Right lobe of liver (tissue), 6 donors: Measurements from ENCODE around the gene ASB4. TPM values are rescaled to one million over a fixed set of nuclear protein-coding genes. Genes with fewer than 3 reads are reported as not detected.
A peak's percentile ranks its signal among the peaks of the same experiment; 100 is the strongest.

Experiments
- ATAC-seq, 4 donors: fragments of 200-7000 bp; cut with Tn5 transposase; one replicate each; pipeline ENCODE4 v1.9.1; 2020; ENCODE audit warnings: mild to moderate bottlenecking in 4 of 4, moderate library complexity in 4 of 4
- DNase-seq, 3 donors: peaks; one replicate each; pipeline ENCODE4 v3.0.0-alpha.2; 2020
- H3K27ac ChIP-seq, 3 donors: fragments of 200-600 bp; one replicate each; pipeline ENCODE4 v1.8.0; 2022
- H3K27me3 ChIP-seq, 2 donors: fragments of 200-600 bp; one replicate each; pipeline ENCODE4 v1.8.0; 2022
- H3K36me3 ChIP-seq, 4 donors: fragments of 200-600 bp; sonication (generic) in 1 of 4; one replicate each; pipeline versions ENCODE4 v1.5.1 to v1.8.0; 2017 to 2022; ENCODE audit warnings: control low read depth in 1 of 4
- H3K4me1 ChIP-seq, 4 donors: fragments of 200-600 bp; sonication (generic) in 1 of 4; one replicate each; pipeline versions ENCODE4 v1.5.1 to v1.8.0; 2017 to 2022; ENCODE audit warnings: control low read depth in 1 of 4
- H3K4me3 ChIP-seq, 3 donors: fragments of 200-600 bp; one replicate each; pipeline ENCODE4 v1.8.0; 2022
- H3K9me3 ChIP-seq, 4 donors: fragments of 200-600 bp; sonication (generic) in 1 of 4; one replicate each; pipeline versions ENCODE4 v1.5.1 to v1.8.0; 2017 to 2022; ENCODE audit warnings: control low read depth in 1 of 4
- POLR2A ChIP-seq: fragments of 450-650 bp; IDR thresholded peaks from one replicate; pipeline ENCODE4 v1.6.1; 2017; ENCODE audit warnings: antibody characterized with exemption, mild to moderate bottlenecking
- WGBS: methylation state at CpG from one replicate; pipeline ENCODE4 v1.1.6; 2018; ENCODE audit warnings: low coverage, low lambda C conversion rate; ENCODE audit not compliant: insufficient coverage; ENCODE audit errors: missing lambda C conversion rate; 5-methylcytosine and 5-hydroxymethylcytosine counted together
- intact Hi-C, 2 donors: fragments of 100-400 bp; cut with DNase I; formaldehyde crosslinking; loops; one replicate each; pipeline versions ENCODE4 v1.11.2 to v1.14.1; 2022
- total RNA-seq, 6 experiments: library from RNA; depleted of rRNA in 2 of 6; stranded (reverse); fragments of >200 nt in 2 of 6; fragmentation: NEBNext Ultra II Directional in 3 of 6; extraction: Animal tissue kit (Norgen Biotek cat#: 25700) in 3 of 6; gene quantifications; one replicate each; pipeline versions ENCODE4 v1.1.0 to v1.2.4, GENCODE V29; 2016 to 2023
- TF ChIP-seq, protein P1 (sequence below), 4 donors: fragments of 200-600 bp in 3 of 4; fragments of 450-650 bp in 1 of 4; IDR thresholded peaks; one replicate each; pipeline versions ENCODE4 v1.5.1 to v1.8.0; 2016 to 2022; ENCODE audit warnings: antibody characterized with exemption in 4 of 4, mild to moderate bottlenecking in 2 of 4
- donor health status: DM: no; HTN: yes; CAD: no.
- donor health status: DM: no; HTN: no; CAD: no.
- donor health status: DM: no; HTN: no; CAD: no.
- donor health status: DM: no; HTN: yes; CAD: no.
- donor health status: DM: no; HTN: yes; CAD: no.

Gene ASB4
- total RNA-seq, 6 experiments from 2014 or later: 0.29 to 3.4 (median 0.49) TPM; not detected in 1

DNA sequence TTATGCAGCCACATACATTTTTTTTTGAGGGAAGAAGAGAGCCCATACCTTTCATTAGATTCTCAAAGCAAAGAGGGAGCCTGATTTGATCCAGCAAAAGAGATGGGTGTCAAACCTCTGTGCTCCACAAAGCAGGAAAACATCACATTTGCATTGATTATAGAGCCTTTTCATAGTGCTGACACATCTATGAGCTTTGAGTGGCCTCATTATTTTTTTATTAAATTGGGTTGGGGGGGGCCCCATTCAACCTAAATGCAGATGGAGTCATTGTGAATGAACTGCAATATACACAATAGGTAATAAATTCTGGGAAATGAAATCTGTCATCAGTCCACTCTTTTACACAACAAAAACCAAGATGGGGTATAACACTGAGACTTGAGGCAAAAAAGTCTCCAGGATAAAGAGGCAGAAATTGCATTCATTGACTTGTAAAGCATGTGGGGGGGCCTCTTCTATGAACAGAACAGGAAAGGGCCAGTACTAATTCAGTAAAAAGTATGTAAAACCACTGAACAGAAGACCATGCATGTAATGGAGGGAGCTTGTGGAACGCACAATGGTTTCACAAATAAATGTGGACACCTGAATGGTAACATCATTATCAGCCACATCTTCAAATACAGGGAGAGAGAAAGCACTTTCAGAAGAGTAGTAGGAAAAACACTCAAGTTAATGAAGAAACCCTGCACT lies 17.7 kb upstream of the ASB4 start:
- intact Hi-C loops: no loop called here
- Histone ChIP-seq H3K9me3 (no peaks in the 10 kb centered on the region), H3K36me3 (no peaks in the 10 kb centered on the region), H3K4me1 (peaks cover 0 to 10% (median 4%) of the 10 kb centered on the region in 4 donors), H3K4me3 (no peak overlapping the region), H3K27me3 (no peaks in the 10 kb centered on the region), H3K27ac (no peak overlapping the region)
- no peak for ATAC-seq
- no peak for DNase-seq
- TF ChIP-seq, protein P1, sequence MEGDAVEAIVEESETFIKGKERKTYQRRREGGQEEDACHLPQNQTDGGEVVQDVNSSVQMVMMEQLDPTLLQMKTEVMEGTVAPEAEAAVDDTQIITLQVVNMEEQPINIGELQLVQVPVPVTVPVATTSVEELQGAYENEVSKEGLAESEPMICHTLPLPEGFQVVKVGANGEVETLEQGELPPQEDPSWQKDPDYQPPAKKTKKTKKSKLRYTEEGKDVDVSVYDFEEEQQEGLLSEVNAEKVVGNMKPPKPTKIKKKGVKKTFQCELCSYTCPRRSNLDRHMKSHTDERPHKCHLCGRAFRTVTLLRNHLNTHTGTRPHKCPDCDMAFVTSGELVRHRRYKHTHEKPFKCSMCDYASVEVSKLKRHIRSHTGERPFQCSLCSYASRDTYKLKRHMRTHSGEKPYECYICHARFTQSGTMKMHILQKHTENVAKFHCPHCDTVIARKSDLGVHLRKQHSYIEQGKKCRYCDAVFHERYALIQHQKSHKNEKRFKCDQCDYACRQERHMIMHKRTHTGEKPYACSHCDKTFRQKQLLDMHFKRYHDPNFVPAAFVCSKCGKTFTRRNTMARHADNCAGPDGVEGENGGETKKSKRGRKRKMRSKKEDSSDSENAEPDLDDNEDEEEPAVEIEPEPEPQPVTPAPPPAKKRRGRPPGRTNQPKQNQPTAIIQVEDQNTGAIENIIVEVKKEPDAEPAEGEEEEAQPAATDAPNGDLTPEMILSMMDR (IDR thresholded peaks at IDR 0.05): no peak
- no peak for TF ChIP-seq POLR2A
- WGBS: 100% methylated on average over 1 of the region's 1 CpG

DNA sequence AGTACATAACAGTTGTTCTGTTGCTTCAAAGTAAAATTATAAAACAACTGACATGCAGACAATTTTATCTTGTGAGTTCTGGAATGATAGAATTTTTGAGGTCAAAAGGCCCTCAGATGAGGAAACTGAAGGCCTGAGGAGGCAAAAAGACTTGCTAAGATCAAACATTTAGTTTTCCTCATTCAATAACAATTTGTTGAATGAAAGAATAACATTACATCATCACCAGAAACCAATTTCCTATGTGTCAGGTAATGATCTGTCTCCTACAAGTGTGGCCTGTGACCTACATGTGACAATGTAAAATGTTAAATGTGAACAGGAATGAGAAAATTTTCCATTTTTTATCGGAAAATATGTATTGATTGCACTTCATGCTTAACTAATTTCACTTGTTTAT lies 16.6 kb upstream of the ASB4 start:
- H3K27me3 ChIP-seq: no peaks in the 10 kb centered on the region
- H3K4me3 ChIP-seq: no peak overlapping the region
- WGBS: 94% methylated on average over 1 of the region's 1 CpG
- no peak for DNase-seq
- no peak overlapping the region for H3K27ac ChIP-seq
- no peaks in the 10 kb centered on the region for H3K9me3 ChIP-seq
- peaks cover 0 to 10% (median 4%) of the 10 kb centered on the region in 4 donors for H3K4me1 ChIP-seq
- intact Hi-C loops: no loop called here
- peak in 1 of 4 donors; percentile 28 for ATAC-seq
- H3K36me3 ChIP-seq: no peaks in the 10 kb centered on the region
- TF ChIP-seq POLR2A: no peak
- TF ChIP-seq, protein P1 (IDR thresholded peaks at IDR 0.05): no peak

DNA sequence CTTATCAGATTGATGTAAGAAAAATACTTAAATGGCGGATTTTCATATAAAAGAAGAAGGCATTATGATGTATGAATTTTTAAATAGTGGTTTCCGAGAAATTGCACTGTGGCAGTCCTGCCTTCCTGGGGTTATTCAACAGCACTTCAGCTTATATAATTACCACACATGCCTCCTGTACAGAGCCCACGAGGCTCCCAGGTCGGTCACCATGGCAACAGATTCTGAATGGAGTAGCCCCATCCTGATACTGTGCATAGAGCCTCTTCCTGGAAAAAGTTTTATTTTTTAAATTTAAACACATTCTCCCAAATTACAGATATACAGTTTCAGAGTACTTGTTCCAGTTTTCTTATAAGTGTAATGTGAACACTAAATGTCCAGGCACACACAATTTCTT lies 15.9 kb upstream of the ASB4 start:
- H3K9me3 ChIP-seq: no peaks in the 10 kb centered on the region
- no peaks in the 10 kb centered on the region for H3K36me3 ChIP-seq
- no peak for DNase-seq
- peaks cover 0 to 10% (median 4%) of the 10 kb centered on the region in 4 donors for H3K4me1 ChIP-seq
- ATAC-seq: no peak
- 75% methylated on average over 4 of the region's 4 CpGs for WGBS
- no peak overlapping the region for H3K27ac ChIP-seq
- intact Hi-C loops: no loop called here
- H3K4me3 ChIP-seq: no peak overlapping the region
- TF ChIP-seq POLR2A: no peak
- no peaks in the 10 kb centered on the region for H3K27me3 ChIP-seq

DNA sequence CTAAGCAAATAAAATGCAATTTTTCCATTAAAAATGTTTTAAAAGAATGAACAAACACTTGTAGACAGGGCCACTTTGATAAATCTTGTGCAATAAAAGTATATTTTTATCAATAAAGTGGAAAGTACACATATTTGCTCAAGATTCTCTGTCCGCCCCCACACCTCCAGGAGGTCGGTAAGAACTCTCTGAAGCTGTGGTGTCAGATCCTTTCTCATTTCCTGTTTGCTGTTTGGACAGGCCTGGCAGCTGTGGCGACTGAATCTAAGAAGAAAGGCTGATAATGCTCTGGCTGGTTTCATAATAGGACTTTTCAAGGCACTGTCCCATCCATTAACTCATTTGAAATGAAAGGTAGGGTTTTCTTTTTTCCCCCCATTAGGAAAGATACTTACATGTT lies 15.3 kb upstream of the ASB4 start:
- TF ChIP-seq, protein P1 (IDR thresholded peaks at IDR 0.05): no peak
- TF ChIP-seq POLR2A: no peak
- Histone ChIP-seq H3K36me3 (no peaks in the 10 kb centered on the region), H3K4me3 (no peak overlapping the region), H3K4me1 (peaks cover 0 to 10% (median 4%) of the 10 kb centered on the region in 4 donors), H3K27ac (peak overlapping the region in 1 of 3 donors; percentile 2), H3K27me3 (no peaks in the 10 kb centered on the region), H3K9me3 (no peaks in the 10 kb centered on the region)
- 0% methylated on average over 3 of the region's 3 CpGs for WGBS
- ATAC-seq (peak; percentile 83 to 92 (median 90)), DNase-seq (peak in 2 of 3 donors; percentile 38 to 59)
- intact Hi-C loops: no loop called here

DNA sequence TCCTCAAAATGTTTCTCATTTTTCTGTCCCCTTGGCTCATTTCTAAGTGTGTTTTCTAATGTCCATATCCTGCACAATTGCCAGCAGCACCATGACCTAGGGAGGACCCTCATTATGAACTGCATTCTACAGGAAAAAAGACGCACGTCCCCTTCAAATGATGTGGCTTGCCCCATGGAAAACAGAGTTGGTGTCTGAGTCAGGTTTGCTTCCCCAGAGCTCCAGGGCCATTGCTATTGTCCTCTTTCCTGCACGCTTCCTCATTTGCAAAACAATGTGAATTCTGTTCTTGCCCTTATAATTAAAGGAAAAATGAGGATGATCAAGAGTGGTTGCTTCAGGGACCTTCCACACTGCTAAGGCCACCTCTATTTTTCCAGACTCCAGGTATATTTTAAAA lies 14.7 kb upstream of the ASB4 start:
- peak in 1 of 4 donors; percentile 19 for ATAC-seq

More for the DNA sequence above, 14.7 kb upstream of the ASB4 start:
- Histone ChIP-seq H3K9me3 (no peaks in the 10 kb centered on the region), H3K27ac (peak overlapping the region in 1 of 3 donors; percentile 2), H3K27me3 (no peaks in the 10 kb centered on the region), H3K4me3 (no peak overlapping the region), H3K36me3 (no peaks in the 10 kb centered on the region), H3K4me1 (peaks cover 0 to 10% (median 4%) of the 10 kb centered on the region in 4 donors)
- 90% methylated on average over 3 of the region's 3 CpGs for WGBS
- intact Hi-C loops: no loop called here
- DNase-seq: no peak
- no peak for TF ChIP-seq POLR2A
- TF ChIP-seq, protein P1 (IDR thresholded peaks at IDR 0.05): no peak
